ENCODE data around the gene PPP2R2B. TPM values are rescaled to one million over a fixed set of nuclear protein-coding genes. Genes with fewer than 3 reads are reported as not detected.

The PPP2R2B gene
- polyA plus RNA-seq, 1 donor (not counting 4 experiments of a cell fraction or from before 2014, with no cell fraction given), result 0.33 TPM

DNA sequence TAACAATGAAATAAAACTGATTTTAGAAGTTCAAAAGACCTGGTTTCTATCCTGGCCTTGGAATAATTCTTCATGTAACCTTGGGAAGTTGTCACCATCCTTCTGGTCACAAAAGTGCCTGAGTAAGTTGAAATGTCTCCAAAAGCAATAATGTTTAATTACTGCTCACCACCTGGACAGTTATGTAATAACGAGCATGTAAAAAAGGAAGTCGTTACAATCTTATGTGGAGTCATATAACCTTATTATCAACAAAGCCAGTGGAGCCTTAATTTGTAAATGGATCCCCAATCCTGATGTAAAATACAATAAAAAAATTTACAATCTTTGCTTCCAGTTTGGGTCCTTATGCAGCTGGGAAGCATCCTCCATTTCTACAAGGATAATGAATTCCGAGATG lies 298.3 kb downstream of the PPP2R2B start:
- H3K27me3 ChIP-seq (ENCODE audit: control insufficient read depth, extremely low read depth, insufficient read depth, low read length), result no peaks in the 10 kb centered on the region
- no peak overlapping the region for H2AFZ ChIP-seq (ENCODE audit: control insufficient read depth, low read length)
- H3K9me3 ChIP-seq (ENCODE audit: control insufficient read depth, low read depth, low read length), result no peaks in the 10 kb centered on the region
- no peaks in the 10 kb centered on the region for H3K36me3 ChIP-seq (ENCODE audit: control insufficient read depth in 2 of 2, extremely low read depth in 1 of 2, insufficient read depth in 2 of 2, low read length in 2 of 2)
- no peak overlapping the region for H3K9ac ChIP-seq (ENCODE audit: control insufficient read depth, extremely low read depth, insufficient read depth, low read length)
- H3K4me1 ChIP-seq (ENCODE audit: control insufficient read depth, extremely low read depth, insufficient read depth, low read length), result no peaks in the 10 kb centered on the region
- dilution Hi-C loops (cut with MboI; ENCODE audit: extremely low pct_ligation_motif_present, low sequenced_read_pairs), result no loop called here
- no peaks in the 10 kb centered on the region for H3K9me1 ChIP-seq (ENCODE audit: control insufficient read depth, extremely low read depth, insufficient read depth, low read length)
- H3K79me2 ChIP-seq (ENCODE audit: control insufficient read depth, insufficient read depth, low read length), result no peaks in the 10 kb centered on the region
- no peak overlapping the region for H3K27ac ChIP-seq (ENCODE audit: control insufficient read depth, insufficient read depth, low read length)
- FAIRE-seq, result no peak
- H3K4me2 ChIP-seq (ENCODE audit: control insufficient read depth, extremely low read depth, insufficient read depth, low read depth, low read length), result no peak overlapping the region
- H3K4me3 ChIP-seq (ENCODE audit: control insufficient read depth in 2 of 3, extremely low read depth in 1 of 3, insufficient read depth in 2 of 3, low read depth in 1 of 3, low read length in 3 of 3), result no peak overlapping the region
- no peak for TF ChIP-seq CTCF (optimal IDR thresholded peaks at IDR 0.05 in 1 of 3, IDR thresholded peaks at IDR 0.05 in 1 of 3, conservative IDR thresholded peaks at IDR 0.05 in 1 of 3; ENCODE audit: extremely low read depth in 1 of 3, insufficient read depth in 2 of 3, low read length in 3 of 3)
- no peak for TF ChIP-seq EZH2 (IDR thresholded peaks at IDR 0.05; ENCODE audit: low read length)
- H4K20me1 ChIP-seq (ENCODE audit: control insufficient read depth, extremely low read depth, insufficient read depth, low read length), result no peaks in the 10 kb centered on the region
- DNase-seq (ENCODE audit: low read depth, low spot score), result no peak

DNA sequence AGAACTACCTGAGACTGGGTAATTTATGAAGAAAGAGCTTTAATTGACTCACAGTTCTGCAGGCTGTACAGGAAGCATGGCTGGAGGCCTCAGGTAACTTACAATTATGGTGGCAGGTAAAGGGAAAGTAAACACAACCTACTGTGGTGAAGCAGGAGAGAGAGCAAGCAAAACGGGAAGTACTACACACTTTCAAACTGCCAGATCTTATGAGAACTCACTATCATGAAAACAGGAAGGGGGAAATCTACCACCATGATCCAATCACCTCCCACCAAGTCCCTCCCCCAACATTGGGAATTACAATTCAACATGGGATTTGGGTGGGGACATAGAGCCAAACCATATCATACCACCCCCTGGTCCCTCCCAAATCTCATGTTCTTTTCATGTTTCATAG lies 303.8 kb downstream of the PPP2R2B start:
- no peak overlapping the region for H3K27ac ChIP-seq (ENCODE audit: control insufficient read depth, insufficient read depth, low read length)
- H4K20me1 ChIP-seq (ENCODE audit: control insufficient read depth, extremely low read depth, insufficient read depth, low read length), result no peaks in the 10 kb centered on the region
- TF ChIP-seq EZH2 (IDR thresholded peaks at IDR 0.05; ENCODE audit: low read length) (no peak), CTCF (optimal IDR thresholded peaks at IDR 0.05 in 1 of 3, IDR thresholded peaks at IDR 0.05 in 1 of 3, conservative IDR thresholded peaks at IDR 0.05 in 1 of 3; ENCODE audit: extremely low read depth in 1 of 3, insufficient read depth in 2 of 3, low read length in 3 of 3) (no peak)
- H3K9me3 ChIP-seq (ENCODE audit: control insufficient read depth, low read depth, low read length), result no peaks in the 10 kb centered on the region
- H3K79me2 ChIP-seq (ENCODE audit: control insufficient read depth, insufficient read depth, low read length), result no peaks in the 10 kb centered on the region
- DNase-seq (ENCODE audit: low read depth, low spot score) (no peak), FAIRE-seq (no peak)
- no peak overlapping the region for H3K9ac ChIP-seq (ENCODE audit: control insufficient read depth, extremely low read depth, insufficient read depth, low read length)
- dilution Hi-C loops (cut with MboI; ENCODE audit: extremely low pct_ligation_motif_present, low sequenced_read_pairs), result no loop called here
- H2AFZ ChIP-seq (ENCODE audit: control insufficient read depth, low read length), result no peak overlapping the region
- no peaks in the 10 kb centered on the region for H3K36me3 ChIP-seq (ENCODE audit: control insufficient read depth in 2 of 2, extremely low read depth in 1 of 2, insufficient read depth in 2 of 2, low read length in 2 of 2)
- no peaks in the 10 kb centered on the region for H3K9me1 ChIP-seq (ENCODE audit: control insufficient read depth, extremely low read depth, insufficient read depth, low read length)
- H3K4me1 ChIP-seq (ENCODE audit: control insufficient read depth, extremely low read depth, insufficient read depth, low read length), result no peaks in the 10 kb centered on the region
- no peaks in the 10 kb centered on the region for H3K27me3 ChIP-seq (ENCODE audit: control insufficient read depth, extremely low read depth, insufficient read depth, low read length)
- no peak overlapping the region for H3K4me2 ChIP-seq (ENCODE audit: control insufficient read depth, extremely low read depth, insufficient read depth, low read depth, low read length)
- no peak overlapping the region for H3K4me3 ChIP-seq (ENCODE audit: control insufficient read depth in 2 of 3, extremely low read depth in 1 of 3, insufficient read depth in 2 of 3, low read depth in 1 of 3, low read length in 3 of 3)
